Superior temporal gyrus (tissue), 1 donor: Measurements from ENCODE around the gene FAM13A.

ENCODE experiments used
- DNase-seq: peaks from one replicate; pipeline ENCODE4 v3.0.0-alpha.2; 2016; ENCODE audit errors: extremely low spot score

FAM13A gene

DNA sequence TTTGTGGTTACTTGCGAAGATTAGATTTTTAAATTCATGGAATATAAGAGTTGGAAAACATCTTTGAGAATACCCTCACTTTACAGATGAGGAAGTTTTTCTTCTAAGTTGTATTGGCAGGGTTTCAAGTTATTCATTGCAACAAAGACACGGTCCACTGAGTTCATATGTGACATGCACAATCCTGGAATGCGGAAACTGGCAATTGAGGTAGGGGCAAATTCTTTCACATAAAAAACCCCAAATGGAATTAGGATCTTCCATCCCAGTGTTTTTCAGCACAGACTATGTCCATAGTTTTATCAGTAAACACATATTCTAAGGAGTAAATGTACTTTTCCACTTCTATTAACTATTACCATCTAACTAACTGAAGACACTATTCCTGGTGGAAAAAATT lies 277.6 kb downstream of the FAM13A start:
- no peak for DNase-seq

DNA sequence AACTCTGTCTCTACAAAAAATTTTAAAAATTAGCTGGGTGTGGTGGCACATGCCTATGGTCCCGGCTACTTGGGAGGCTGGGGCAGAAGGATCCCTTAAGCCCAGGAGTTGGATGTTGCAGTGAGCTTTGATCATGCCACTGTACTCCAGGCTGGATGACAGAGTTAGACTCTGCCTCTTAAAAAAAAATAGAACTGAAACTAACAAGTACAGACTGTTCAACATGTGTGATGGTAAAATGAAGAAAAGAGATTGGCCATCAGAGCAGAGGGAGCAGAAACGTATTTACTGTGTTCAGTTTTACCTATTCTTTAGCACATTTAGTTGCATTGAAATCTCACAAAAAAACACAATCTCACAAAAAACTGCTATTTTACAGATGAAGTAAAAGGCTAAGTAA lies 281.5 kb downstream of the FAM13A start:
- no peak for DNase-seq

- no peak for DNase-seq
Measured at GRCh38 chr4:88775026-88775425, 282.0 kb downstream of the FAM13A start.

- no peak for DNase-seq
Measured at GRCh38 chr4:88771883-88772450, 285.0 kb downstream of the FAM13A start.

DNA sequence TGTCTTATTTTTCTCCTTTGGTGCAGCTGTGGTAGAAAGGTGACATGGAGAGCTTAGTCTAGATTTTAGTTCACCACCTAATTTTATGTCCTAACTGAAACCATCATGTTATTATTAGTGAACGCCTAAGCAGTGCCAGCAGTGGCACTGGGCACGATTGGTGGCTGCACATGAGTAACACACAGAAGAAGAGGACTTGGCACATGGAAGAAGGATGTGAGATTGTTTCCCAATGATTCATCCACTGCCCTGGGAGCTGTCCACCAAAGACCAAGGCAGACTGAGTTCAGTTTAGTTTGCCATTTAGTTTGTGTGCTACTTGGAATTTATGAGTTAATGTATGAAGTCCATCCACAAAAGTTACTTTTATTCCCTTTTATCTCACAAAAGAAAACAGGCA lies 291.3 kb downstream of the FAM13A start:
- DNase-seq, result no peak

DNA sequence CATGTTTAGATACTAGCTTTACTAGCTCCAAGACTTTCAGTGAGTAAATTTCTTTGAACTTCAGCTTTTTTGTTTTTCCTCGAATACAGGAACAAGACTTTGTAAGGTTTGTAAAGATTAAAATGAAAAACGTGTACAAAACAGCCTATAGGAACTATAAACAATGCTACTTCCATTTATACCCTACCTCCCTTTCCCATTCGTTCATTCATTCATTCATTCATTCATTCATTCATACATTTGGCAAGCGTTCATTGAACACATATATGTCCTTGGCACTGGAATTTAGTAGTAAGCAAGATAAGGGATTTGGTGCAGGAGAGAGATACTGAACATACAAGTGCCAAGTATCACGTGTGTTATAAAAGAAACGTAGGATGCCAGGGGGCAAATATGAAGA lies 293.9 kb downstream of the FAM13A start:
- no peak for DNase-seq

DNA sequence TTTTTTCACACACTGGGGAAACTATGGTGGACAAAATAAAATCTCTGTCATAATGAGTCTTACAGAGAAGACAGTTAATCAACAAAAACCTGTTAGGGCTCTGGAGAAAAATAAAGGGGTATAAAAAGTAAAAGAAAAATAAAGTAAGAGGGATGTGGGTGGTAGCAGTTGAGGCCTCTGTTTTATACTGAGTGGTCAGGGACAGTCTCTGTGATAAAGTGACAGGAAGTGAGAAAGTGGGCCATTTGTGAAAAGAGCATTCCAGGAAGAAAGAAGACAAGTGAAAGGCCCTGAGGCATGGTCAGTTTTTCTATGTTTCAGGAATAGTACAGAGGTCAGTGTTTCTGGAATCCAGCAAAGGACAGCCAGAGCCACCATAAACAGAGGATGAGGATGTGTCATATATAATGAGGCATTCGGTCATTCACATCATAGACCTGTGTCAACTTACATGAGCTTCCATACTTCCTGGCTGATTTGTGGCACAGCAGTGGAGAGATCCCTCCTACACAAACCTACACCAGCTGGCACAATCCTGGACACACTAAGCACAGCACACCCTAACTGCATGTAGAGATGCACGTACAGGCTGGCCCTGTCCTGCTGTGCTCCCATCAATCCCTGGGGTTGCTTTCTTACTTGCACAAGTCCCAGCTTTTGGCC lies 295.0 kb downstream of the FAM13A start:
- no peak for DNase-seq

DNA sequence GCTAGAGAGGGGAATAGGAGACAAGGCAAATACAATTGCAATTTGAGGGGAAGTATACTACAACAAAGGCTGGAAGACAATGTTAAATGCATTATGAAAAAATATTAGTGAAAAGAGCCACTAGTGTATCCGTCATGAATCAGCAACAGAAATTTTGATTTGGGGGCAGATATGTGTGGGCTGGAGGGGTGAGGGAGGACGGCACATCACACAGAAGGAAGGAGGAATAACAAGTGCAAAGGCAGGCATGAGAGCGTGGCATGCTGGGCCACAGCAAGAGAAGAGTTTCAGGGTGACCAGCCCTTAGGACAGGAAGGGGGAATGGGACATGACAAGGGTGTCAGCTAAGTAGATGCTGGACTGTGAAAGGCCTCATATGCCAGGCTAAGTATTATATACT lies 295.6 kb downstream of the FAM13A start:
- no peak for DNase-seq

DNA sequence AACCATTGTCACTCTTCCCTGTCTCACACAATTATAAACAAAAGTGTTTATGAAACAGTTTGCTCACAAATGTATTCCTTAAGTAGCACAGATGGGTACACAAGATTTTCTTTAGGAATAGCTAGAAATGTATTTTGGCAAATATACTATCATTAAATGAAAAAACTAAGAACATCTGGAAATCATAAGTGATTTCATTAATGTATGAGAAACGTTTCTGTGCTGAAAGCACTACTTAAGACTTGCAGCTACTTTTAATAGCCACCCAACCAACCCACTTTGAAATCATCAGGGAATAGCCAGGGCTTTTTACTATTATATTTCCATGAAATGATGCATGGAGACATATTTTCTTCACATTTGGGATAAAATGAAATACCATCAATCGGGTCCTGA lies 297.1 kb downstream of the FAM13A start:
- no peak for DNase-seq

GRCh38 chr4:88759039-88759894 lies 297.7 kb downstream of the FAM13A start:
- DNase-seq, result peak; percentile 67

- DNase-seq, result no peak
Measured at GRCh38 chr4:88758264-88758663, 298.7 kb downstream of the FAM13A start.

DNA sequence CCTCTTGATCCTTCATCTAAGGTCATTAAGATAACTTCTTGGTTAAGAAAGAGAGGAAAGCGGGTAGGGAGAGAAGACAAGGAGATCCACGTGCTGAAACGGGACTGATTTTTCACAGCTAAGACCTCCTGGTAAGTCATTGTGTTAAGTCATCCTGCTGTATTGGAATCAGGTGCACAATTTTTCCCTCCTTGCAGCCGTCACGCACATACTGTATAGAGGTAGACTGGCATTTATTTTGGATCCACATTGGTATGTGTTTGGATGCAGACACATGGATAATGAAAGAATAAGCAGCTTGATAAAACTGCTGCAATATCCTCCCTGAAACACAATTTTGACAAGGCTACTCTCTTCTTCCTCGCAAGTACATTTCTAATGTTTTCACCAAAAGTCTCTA lies 299.2 kb downstream of the FAM13A start:
- DNase-seq, result no peak

- DNase-seq, result no peak
Measured at GRCh38 chr4:88757067-88757466, 299.9 kb downstream of the FAM13A start.

DNA sequence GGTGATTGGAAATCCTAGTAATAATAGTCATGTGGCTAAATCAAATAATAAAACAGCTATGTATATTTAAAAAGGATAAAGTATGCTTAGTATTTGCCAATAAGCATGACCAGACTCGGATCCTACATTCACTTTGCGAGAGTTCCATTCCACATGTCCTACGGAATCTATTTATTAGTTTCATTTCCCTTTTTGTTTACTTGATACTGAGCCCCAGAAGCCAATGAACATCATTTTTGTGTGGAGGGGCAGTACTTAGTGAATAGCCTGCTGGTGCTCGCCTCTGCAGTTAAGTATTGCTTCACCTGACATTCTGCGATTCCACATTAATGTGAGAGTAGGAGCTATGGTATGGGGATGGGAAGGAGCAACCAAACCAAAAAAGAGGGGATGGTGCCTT lies 300.8 kb downstream of the FAM13A start:
- DNase-seq, result no peak

DNA sequence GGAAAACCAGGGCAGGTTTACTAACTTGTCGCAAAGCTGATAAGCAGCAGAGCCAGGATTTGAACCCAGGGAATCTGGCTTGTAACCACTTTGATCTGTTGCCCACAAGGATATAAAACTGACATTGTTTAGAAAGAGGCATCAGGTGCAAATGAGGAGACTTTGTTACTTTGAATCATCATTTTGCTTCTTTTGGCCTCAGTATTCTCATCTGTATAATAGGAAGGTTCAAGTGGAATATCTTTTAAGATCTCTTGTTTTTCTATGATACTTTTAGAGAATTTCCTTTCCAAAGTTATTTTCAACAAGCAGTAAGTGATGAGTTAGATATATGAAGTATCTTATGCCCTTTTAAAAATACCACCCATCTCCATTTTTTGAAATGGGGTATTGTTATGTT lies 301.5 kb downstream of the FAM13A start:
- no peak for DNase-seq

- DNase-seq, result no peak
Measured at GRCh38 chr4:88754796-88755195, 302.2 kb downstream of the FAM13A start.

DNA sequence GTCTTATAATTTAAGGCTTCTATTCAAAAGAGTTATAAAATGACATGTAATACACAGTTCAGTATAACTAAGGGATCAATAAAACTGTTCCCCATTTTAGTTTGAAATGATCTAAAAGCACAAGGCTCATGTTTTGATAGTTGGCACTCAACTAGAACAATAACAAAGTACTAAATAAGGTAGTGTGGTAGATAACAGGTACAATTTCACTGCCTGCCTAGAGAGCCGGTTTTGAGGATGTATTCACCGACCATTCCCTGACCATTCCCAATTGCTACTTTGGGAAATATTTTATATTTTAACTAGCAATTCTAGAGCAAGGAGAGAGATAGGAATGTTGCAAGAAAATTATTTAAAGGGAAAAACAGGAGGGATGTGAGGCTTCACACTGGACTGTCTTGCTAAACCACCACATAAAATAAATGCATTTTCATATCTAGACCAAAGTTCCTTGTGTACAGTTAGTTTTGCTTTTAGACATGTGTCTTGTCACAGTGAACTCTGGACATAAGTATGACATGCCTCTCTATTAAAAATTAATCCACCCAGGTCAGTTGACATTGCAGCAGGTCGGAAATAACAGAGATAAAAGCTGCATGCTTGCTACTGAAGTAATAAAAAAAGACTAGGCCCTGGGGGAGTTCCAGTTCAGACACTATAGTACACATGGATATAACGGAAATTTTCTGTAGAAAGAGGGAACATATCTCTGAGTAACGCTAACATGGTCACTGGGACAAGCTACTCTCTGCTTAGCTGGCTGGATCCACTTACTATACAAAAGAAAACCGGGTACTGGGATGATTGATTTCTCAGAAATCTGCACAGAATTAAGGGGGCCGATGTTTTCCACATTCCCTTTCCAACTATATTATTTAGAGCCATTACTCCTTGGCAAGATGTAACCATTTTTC lies 303.1 kb downstream of the FAM13A start:
- DNase-seq, result no peak

DNA sequence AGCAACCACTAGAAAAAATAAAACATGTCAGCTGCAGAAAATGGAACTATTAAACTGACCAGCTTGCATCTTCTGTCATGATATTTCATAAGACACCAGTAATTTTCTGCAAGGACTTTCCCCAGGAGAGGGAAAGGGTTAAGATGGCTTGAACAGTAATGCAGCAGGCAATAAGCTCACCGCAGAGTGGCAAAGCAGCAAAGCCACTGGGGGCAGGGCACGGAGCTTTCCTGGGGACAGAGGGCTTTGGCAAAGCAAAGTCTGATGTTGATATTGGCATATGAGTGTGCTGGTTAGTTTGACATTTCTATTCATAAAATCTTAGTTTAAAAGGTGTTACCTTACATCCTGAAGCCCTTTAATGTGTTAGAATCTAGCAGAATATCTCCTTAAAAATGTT lies 304.2 kb downstream of the FAM13A start:
- DNase-seq, result no peak

- DNase-seq, result no peak
Measured at GRCh38 chr4:88752076-88752463, 304.9 kb downstream of the FAM13A start.

- DNase-seq, result no peak
Measured at GRCh38 chr4:88751258-88752075, 305.5 kb downstream of the FAM13A start.

DNA sequence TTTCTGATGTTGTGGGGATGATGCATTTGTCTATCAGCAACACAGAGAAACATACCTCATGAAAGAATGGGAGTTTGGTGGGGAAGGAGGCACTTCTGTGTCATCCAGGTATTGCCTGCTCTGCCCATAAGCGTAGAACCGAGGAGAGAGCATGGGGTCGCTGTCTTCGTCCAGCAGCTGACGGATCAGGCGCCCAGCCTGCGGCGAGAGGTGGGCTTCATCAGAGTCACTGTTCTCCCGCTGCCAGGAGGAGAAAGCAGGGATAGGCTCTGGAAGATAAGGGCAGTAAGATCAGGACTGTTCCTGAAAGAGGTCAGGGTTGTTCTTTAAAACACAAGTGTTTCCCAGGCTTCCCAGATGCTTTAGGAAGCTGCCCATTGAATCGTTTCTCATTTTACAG lies 306.6 kb downstream of the FAM13A start:
- no peak for DNase-seq
